Heart left ventricle (tissue), 16 donors: ENCODE data around the gene INPP4A. TPM values are rescaled to one million over a fixed set of nuclear protein-coding genes. Genes with fewer than 3 reads are reported as not detected.
A peak's percentile ranks its signal among the peaks of the same experiment; 100 is the strongest.

ENCODE experiments used
- ATAC-seq, 4 donors: fragments of 200-7000 bp; cut with Tn5 transposase; one replicate each; pipeline ENCODE4 v1.9.1; 2020 to 2022; ENCODE audit warnings: moderate library complexity in 4 of 4, mild to moderate bottlenecking in 3 of 4, moderate number of reproducible peaks in 1 of 4
- DNase-seq, 5 donors: peaks; one replicate each; pipeline ENCODE4 v3.0.0-alpha.2; 2020
- H3K27ac ChIP-seq, 12 donors: fragments of 200-600 bp; sonication (generic) in 4 of 12; one replicate each; pipeline versions ENCODE4 v1.5.0 to v1.8.0; 2016 to 2022; ENCODE audit warnings: mild to moderate bottlenecking in 2 of 12
- H3K27me3 ChIP-seq, 9 donors: fragments of 200-600 bp; sonication (generic) in 2 of 9; one replicate each; pipeline versions ENCODE4 v1.5.1 to v1.8.0; 2016 to 2022; ENCODE audit warnings: mild to moderate bottlenecking in 3 of 9
- H3K36me3 ChIP-seq, 9 donors: fragments of 200-600 bp; sonication (generic) in 2 of 9; one replicate each; pipeline versions ENCODE4 v1.5.0 to v1.8.0; 2018 to 2022; ENCODE audit warnings: mild to moderate bottlenecking in 2 of 9
- H3K4me1 ChIP-seq, 12 donors: fragments of 200-600 bp; sonication (generic) in 4 of 12; one replicate each; pipeline versions ENCODE4 v1.5.0 to v1.8.0; 2016 to 2022; ENCODE audit warnings: mild to moderate bottlenecking in 3 of 12
- H3K4me3 ChIP-seq, 12 donors: fragments of 200-600 bp; sonication (generic) in 4 of 12; one replicate each; pipeline versions ENCODE4 v1.5.0 to v1.8.0; 2017 to 2022; ENCODE audit warnings: mild to moderate bottlenecking in 9 of 12, moderate library complexity in 4 of 12
- H3K9me3 ChIP-seq, 12 donors: fragments of 200-600 bp; sonication (generic) in 4 of 12; one replicate each; pipeline versions ENCODE4 v1.5.0 to v1.8.0; 2016 to 2022; ENCODE audit warnings: mild to moderate bottlenecking in 1 of 12
- CTCF ChIP-seq, 12 donors: fragments of 200-600 bp; sonication (generic) in 4 of 12; IDR thresholded peaks; one replicate each; pipeline versions ENCODE4 v1.5.0 to v1.8.0; 2018 to 2022; ENCODE audit warnings: antibody characterized with exemption in 12 of 12, mild to moderate bottlenecking in 5 of 12
- POLR2A ChIP-seq, 2 donors: fragments of 450-650 bp; IDR thresholded peaks; one replicate each; pipeline ENCODE4 v1.6.1; 2017; ENCODE audit warnings: antibody characterized with exemption in 2 of 2, mild to moderate bottlenecking in 2 of 2, moderate library complexity in 2 of 2
- WGBS, 4 donors: extraction: QIAGEN DNeasy Blood & Tissue Kit in 2 of 4; methylation state at CpG; one replicate each; pipeline versions ENCODE4 v1.1.5 to v1.1.7; 2013 to 2018; 5-methylcytosine and 5-hydroxymethylcytosine counted together
- intact Hi-C, 10 donors: fragments of 100-400 bp; cut with DNase I; formaldehyde crosslinking; loops; one replicate each; pipeline versions ENCODE4 v1.11.1 to v1.14.2; 2022
- polyA plus RNA-seq, 2 donors: library from polyadenylated mRNA; stranded (reverse); fragments of 200-250 nt; gene quantifications; one replicate each; pipeline ENCODE4 v1.2.3, GENCODE V29; 2013
- total RNA-seq, 9 donors: library from RNA; depleted of rRNA in 2 of 9; stranded (reverse); fragments of >200 nt in 2 of 9; fragmentation: NEBNext Ultra II Directional in 3 of 9; extraction: Animal tissue kit (Norgen Biotek cat#: 25700) in 3 of 9; gene quantifications; one replicate each; pipeline versions ENCODE4 v1.1.0 to v1.2.4, GENCODE V29; 2016 to 2023
- donor health status: ischemic (EF 13 %, LVEDD 7.1; RV severe dilation, severe dysfunction).
- donor health status: healthy with polysubstance abuse.
- donor health status: DM: no; HTN: yes; CAD: no.
- donor health status: DM: no; HTN: no; CAD: no.
- donor health status: ischemic (EF 25% LVEDD 6.9; RV normal size, moderate dysfunction).
- donor health status: ischemic (EF 25% LVEDD 5.7; RV mildly dilated, moderate dysfunction).
- donor health status: healthy.
- donor health status: DM: yes; HTN: yes; CAD: no.
- donor health status: ischemic (EF 35%, LVEDD 5.7; RV mildly dilated, moderate dysfunction).
- donor health status: nonischemic (EF 11% LVEDD 7.7; RV severe dilation, severe dysfunction).
- donor health status: DM: yes; HTN: yes; CAD: no.
- donor health status: PGD.
- donor health status: ischemic (EF 29% LVEDD 5.4; RV normal size, mild dysfunction).
- donor health status: nonischemic (EF 23%, LVEDD 6.1; RV moderate dilation, normal function).

The INPP4A gene
- total and polyA plus RNA-seq, 11 donors = 5.1 to 30.5 (median 20.3) TPM

GRCh38 chr2:98473995-98474780 lies 29.5 kb downstream of the INPP4A start:
- Histone ChIP-seq H3K27me3 (no peaks in the 10 kb centered on the region), H3K4me3 (no peak overlapping the region), H3K4me1 (peaks cover 7 to 92% (median 62%) of the 10 kb centered on the region in 12 donors), H3K27ac (peak overlapping the region in 1 of 12 donors; percentile 68), H3K9me3 (no peaks in the 10 kb centered on the region), H3K36me3 (no peaks in the 10 kb centered on the region)
- TF ChIP-seq CTCF (IDR thresholded peaks at IDR 0.05) (no peak), POLR2A (IDR thresholded peaks at IDR 0.05) (no peak)
- ATAC-seq (no peak), DNase-seq (no peak)
- 80 to 88% (median 86%) methylated on average over 7 to 10 of the region's 10 CpGs for WGBS, 4 donors
- intact Hi-C loops = no loop called here

GRCh38 chr2:98474979-98475632 lies 30.4 kb downstream of the INPP4A start:
- intact Hi-C loops = no loop called here

GRCh38 chr2:98476192-98476868 lies 31.7 kb downstream of the INPP4A start:
- TF ChIP-seq CTCF (IDR thresholded peaks at IDR 0.05) = no peak
- TF ChIP-seq POLR2A (IDR thresholded peaks at IDR 0.05) = no peak
- Histone ChIP-seq H3K27ac (no peak overlapping the region), H3K4me1 (peaks cover 14 to 98% (median 78%) of the 10 kb centered on the region in 12 donors), H3K4me3 (no peak overlapping the region), H3K27me3 (no peaks in the 10 kb centered on the region), H3K9me3 (no peaks in the 10 kb centered on the region), H3K36me3 (no peaks in the 10 kb centered on the region)
- WGBS, 4 donors = 73 to 82% (median 78%) methylated on average over 8 to 9 of the region's 9 CpGs
- intact Hi-C loops = no loop called here
- DNase-seq (no peak), ATAC-seq (no peak)

More at GRCh38 chr2:98474979-98475632, 30.4 kb downstream of the INPP4A start:
- DNase-seq (no peak), ATAC-seq (no peak)
- TF ChIP-seq POLR2A (IDR thresholded peaks at IDR 0.05) (no peak), CTCF (IDR thresholded peaks at IDR 0.05) (no peak)
- WGBS, 4 donors = 84 to 94% (median 88%) methylated on average over 5 of the region's 5 CpGs
- H3K4me3 ChIP-seq = no peak overlapping the region
- H3K27me3 ChIP-seq = no peaks in the 10 kb centered on the region
- H3K27ac ChIP-seq = no peak overlapping the region
- H3K36me3 ChIP-seq = no peaks in the 10 kb centered on the region
- H3K9me3 ChIP-seq = no peaks in the 10 kb centered on the region
- H3K4me1 ChIP-seq = peaks cover 13 to 97% (median 71%) of the 10 kb centered on the region in 12 donors

GRCh38 chr2:98477036-98477435 lies 32.4 kb downstream of the INPP4A start:
- WGBS, 4 donors = 97 to 99% (median 97%) methylated on average over 10 of the region's 10 CpGs
- Histone ChIP-seq H3K27me3 (no peaks in the 10 kb centered on the region), H3K4me1 (peaks cover 11 to 98% (median 76%) of the 10 kb centered on the region in 12 donors), H3K4me3 (no peak overlapping the region), H3K36me3 (no peaks in the 10 kb centered on the region), H3K27ac (peak overlapping the region in 1 of 12 donors; percentile 39), H3K9me3 (no peaks in the 10 kb centered on the region)
- DNase-seq (no peak), ATAC-seq (no peak)
- intact Hi-C loops = no loop called here
- TF ChIP-seq POLR2A (IDR thresholded peaks at IDR 0.05) (no peak), CTCF (IDR thresholded peaks at IDR 0.05) (no peak)
